ENCODE results near the gene TENM3.

GRCh38 chr4:182743815-182744214, 500.6 kb downstream of the TENM3 start:
- no peak for TF ChIP-seq EZH2 (IDR thresholded peaks at IDR 0.05; ENCODE audit: borderline replicate concordance, low read depth, low read length, severe bottlenecking)
- no peak for TF ChIP-seq CTCF (IDR thresholded peaks at IDR 0.05; ENCODE audit: borderline replicate concordance, extremely low read depth, low read length, poor library complexity, severe bottlenecking)
